BE2C (cell line): ENCODE data around the gene FBF1.
A peak's percentile ranks its signal among the peaks of the same experiment; 100 is the strongest.

ENCODE experiments used
- DNase-seq: peaks from one replicate; pipeline ENCODE4 v3.0.0-alpha.2; 2020
- H3K27me3 ChIP-seq: fragments of 250-450 bp; sonication (Bioruptor Pico); 2 replicates; pipeline ENCODE4 v1.5.1; 2020; ENCODE audit warnings: mild to moderate bottlenecking
- H3K36me3 ChIP-seq: fragments of 250-450 bp; sonication (Bioruptor Pico); 2 replicates; pipeline ENCODE4 v1.5.1; 2020; ENCODE audit warnings: mild to moderate bottlenecking
- H3K4me1 ChIP-seq: fragments of 250-450 bp; sonication (Bioruptor Pico); 2 replicates; pipeline ENCODE4 v1.5.1; 2020
- H3K4me3 ChIP-seq: 2 replicates; pipeline ENCODE4 v1.5.1; 2011; ENCODE audit warnings: low read depth, low read length
- H3K9me3 ChIP-seq: fragments of 250-450 bp; sonication (Bioruptor Pico); 2 replicates; pipeline ENCODE4 v1.5.1; 2020
- TF ChIP-seq, protein P1 (sequence below): IDR thresholded peaks from 2 replicates; pipeline ENCODE4 v1.5.1; 2012; ENCODE audit warnings: mild to moderate bottlenecking, low read depth, low read length

FBF1 gene

DNA sequence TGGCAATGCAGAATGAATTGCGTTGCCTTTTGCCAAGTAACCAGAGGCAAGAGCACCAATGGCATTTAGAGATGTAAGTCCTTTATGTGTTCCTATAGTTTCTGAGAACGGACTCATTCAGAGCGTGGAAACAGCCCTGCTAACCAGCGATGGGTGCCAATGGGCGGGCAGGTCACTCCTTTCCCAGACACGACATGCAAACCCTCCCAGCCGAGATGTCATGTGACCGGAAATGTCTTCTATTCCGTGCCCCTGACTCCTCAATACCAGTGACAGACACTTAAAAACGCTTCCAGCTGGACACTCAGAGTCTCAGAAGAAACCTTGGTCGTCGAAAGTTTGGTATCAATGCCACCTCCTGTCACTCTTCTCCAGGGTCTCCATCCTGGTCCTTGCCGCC, 3.2 kb downstream of the FBF1 start:
- Histone ChIP-seq H3K4me1 (peaks cover 6% of the 10 kb centered on the region), H3K36me3 (no peaks in the 10 kb centered on the region), H3K27me3 (no peaks in the 10 kb centered on the region), H3K4me3 (peak overlapping the region; percentile 42), H3K9me3 (no peaks in the 10 kb centered on the region)
- TF ChIP-seq, protein P1, sequence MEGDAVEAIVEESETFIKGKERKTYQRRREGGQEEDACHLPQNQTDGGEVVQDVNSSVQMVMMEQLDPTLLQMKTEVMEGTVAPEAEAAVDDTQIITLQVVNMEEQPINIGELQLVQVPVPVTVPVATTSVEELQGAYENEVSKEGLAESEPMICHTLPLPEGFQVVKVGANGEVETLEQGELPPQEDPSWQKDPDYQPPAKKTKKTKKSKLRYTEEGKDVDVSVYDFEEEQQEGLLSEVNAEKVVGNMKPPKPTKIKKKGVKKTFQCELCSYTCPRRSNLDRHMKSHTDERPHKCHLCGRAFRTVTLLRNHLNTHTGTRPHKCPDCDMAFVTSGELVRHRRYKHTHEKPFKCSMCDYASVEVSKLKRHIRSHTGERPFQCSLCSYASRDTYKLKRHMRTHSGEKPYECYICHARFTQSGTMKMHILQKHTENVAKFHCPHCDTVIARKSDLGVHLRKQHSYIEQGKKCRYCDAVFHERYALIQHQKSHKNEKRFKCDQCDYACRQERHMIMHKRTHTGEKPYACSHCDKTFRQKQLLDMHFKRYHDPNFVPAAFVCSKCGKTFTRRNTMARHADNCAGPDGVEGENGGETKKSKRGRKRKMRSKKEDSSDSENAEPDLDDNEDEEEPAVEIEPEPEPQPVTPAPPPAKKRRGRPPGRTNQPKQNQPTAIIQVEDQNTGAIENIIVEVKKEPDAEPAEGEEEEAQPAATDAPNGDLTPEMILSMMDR, result no peak
- no peak for DNase-seq

- Histone ChIP-seq H3K36me3 (no peaks in the 10 kb centered on the region), H3K27me3 (no peaks in the 10 kb centered on the region), H3K4me1 (peaks cover 6% of the 10 kb centered on the region), H3K9me3 (no peaks in the 10 kb centered on the region), H3K4me3 (no peak overlapping the region)
- no peak for DNase-seq
- TF ChIP-seq, protein P1, result no peak
Measured at GRCh38 chr17:75933808-75934207, 7.0 kb downstream of the FBF1 start.

- Histone ChIP-seq H3K4me3 (no peak overlapping the region), H3K9me3 (no peaks in the 10 kb centered on the region), H3K4me1 (peaks cover 3% of the 10 kb centered on the region), H3K27me3 (no peaks in the 10 kb centered on the region), H3K36me3 (no peaks in the 10 kb centered on the region)
- DNase-seq, result no peak
- TF ChIP-seq, protein P1, result no peak
Measured at GRCh38 chr17:75932852-75933251, 8.0 kb downstream of the FBF1 start.

- Histone ChIP-seq H3K36me3 (no peaks in the 10 kb centered on the region), H3K4me3 (no peak overlapping the region), H3K27me3 (no peaks in the 10 kb centered on the region), H3K9me3 (no peaks in the 10 kb centered on the region), H3K4me1 (no peaks in the 10 kb centered on the region)
- TF ChIP-seq, protein P1, result no peak
- DNase-seq, result no peak
Measured at GRCh38 chr17:75931062-75931461, 9.8 kb downstream of the FBF1 start.

DNA sequence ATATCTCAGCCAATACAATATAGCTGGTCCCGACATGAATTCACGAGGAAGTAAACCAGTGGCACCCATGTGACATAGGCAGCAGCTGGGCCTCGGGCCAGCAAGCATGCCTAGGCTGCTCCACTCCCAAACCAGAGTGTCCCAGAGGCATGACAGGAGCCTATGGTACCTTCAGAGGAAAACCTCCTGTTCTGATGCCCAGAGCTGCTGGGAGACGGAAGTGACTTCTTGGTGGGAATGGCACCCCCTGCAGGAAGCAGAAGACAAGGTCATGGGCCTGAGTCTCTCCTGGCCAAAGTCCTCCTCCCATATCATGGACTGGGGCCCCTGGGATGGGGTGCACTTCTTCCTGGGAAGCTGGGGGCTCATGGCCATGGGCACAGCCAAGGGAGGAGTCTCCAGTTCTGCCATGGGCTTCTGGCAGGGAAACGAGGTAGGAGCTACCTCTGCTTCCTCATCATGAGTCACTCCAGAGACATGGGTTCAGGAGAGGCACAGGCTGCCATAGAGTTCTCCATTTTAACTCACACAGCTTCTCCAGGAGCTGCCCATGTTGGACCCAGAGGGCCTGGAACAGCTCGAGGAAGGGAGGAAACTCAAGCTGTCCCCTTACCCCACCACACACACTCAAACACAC, 13.4 kb downstream of the FBF1 start:
- Histone ChIP-seq H3K36me3 (no peaks in the 10 kb centered on the region), H3K4me3 (no peak overlapping the region), H3K4me1 (no peaks in the 10 kb centered on the region), H3K27me3 (no peaks in the 10 kb centered on the region), H3K9me3 (no peaks in the 10 kb centered on the region)
- DNase-seq, result peak; percentile 46
- TF ChIP-seq, protein P1, result peak; percentile 37; the same call in 1 of the 2 replicates

DNA sequence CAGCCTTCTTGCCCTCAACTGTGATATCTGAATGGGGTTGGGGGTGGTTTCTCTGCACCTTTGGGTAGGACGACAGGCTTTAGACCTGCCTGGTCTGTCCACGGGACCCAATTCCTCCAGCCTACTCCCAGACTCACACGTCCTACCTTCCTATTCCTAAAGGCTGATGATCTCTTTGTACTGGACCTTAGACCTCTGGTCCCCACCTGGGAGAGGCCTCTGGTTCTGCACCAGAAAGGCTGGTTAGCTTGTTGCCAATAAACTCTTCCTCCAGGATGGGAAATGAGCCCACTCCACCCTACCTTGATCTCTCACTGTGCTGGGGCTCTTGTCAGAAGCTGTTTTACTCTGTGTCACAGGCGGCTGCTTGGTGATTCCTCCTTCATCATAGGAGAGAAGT, 14.4 kb downstream of the FBF1 start:
- H3K4me3 ChIP-seq, result no peak overlapping the region
- no peak for DNase-seq
- H3K27me3 ChIP-seq, result no peaks in the 10 kb centered on the region
- H3K9me3 ChIP-seq, result no peaks in the 10 kb centered on the region
- no peaks in the 10 kb centered on the region for H3K4me1 ChIP-seq
- no peaks in the 10 kb centered on the region for H3K36me3 ChIP-seq
- TF ChIP-seq, protein P1, result no peak
